ENCODE data around the gene RPL22.
A peak's percentile ranks its signal among the peaks of the same experiment; 100 is the strongest.

The RPL22 gene

DNA sequence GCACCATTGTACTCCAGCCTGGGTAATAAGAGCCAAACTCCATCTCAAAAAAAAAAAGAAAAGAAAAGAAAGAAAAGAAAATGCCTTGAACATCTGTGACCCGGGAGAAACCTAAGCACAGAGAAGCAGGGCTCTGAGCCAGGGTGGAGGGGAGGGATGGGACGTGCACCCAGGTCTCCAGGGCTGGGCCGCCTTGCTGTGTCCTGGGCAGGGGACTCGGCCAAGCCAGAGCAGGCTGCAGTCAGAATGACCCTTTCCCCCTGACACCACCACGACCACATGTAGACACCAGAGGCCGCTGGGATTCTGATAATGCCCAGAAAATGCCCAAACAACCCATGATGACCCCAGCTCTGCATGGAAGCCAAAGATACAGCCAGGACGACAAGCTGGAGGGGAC, 37.1 kb downstream of the RPL22 start:
- no peak overlapping the region for H4K8ac ChIP-seq (ENCODE audit: low read depth, low read length)
- H2BK5ac ChIP-seq (ENCODE audit: low read length) = no peak overlapping the region
- H3K4me3 ChIP-seq (ENCODE audit: low read length) = no peak overlapping the region
- H3K18ac ChIP-seq (ENCODE audit: low read length) = no peak overlapping the region
- H3K4ac ChIP-seq (ENCODE audit: low read depth, low read length) = no peak overlapping the region
- no peaks in the 10 kb centered on the region for H3K79me2 ChIP-seq (ENCODE audit: control insufficient read depth, insufficient read depth, low read length)
- no peak overlapping the region for H2BK120ac ChIP-seq (ENCODE audit: low read depth, low read length)
- no CpG with 5 or more reads among the region's 7 CpGs for WGBS (ENCODE audit: extremely low coverage, insufficient coverage, low lambda C conversion rate)
- H3K9ac ChIP-seq (ENCODE audit: low read length) = no peak overlapping the region
- H3K27ac ChIP-seq (ENCODE audit: low read depth, low read length) = no peak overlapping the region
- no peak overlapping the region for H3K4me2 ChIP-seq (ENCODE audit: low read length)
- no peak overlapping the region for H3K23ac ChIP-seq (ENCODE audit: low read length)
- DNase-seq = no peak
- no peak overlapping the region for H4K5ac ChIP-seq (ENCODE audit: low read length)
- H2AK5ac ChIP-seq (ENCODE audit: low read length) = no peak overlapping the region
- H3K27me3 ChIP-seq (ENCODE audit: insufficient read depth, low read length, poor library complexity) = no peaks in the 10 kb centered on the region
- H3K36me3 ChIP-seq (ENCODE audit: control insufficient read depth, insufficient read depth, low read length) = no peaks in the 10 kb centered on the region
- H3K79me1 ChIP-seq (ENCODE audit: low read length) = no peaks in the 10 kb centered on the region
- no peak overlapping the region for H2BK15ac ChIP-seq (replicated peaks; ENCODE audit: low read depth)
- H3K56ac ChIP-seq (ENCODE audit: low read length) = no peak overlapping the region
- H3K4me1 ChIP-seq (ENCODE audit: control insufficient read depth, low read depth, low read length) = no peaks in the 10 kb centered on the region

DNA sequence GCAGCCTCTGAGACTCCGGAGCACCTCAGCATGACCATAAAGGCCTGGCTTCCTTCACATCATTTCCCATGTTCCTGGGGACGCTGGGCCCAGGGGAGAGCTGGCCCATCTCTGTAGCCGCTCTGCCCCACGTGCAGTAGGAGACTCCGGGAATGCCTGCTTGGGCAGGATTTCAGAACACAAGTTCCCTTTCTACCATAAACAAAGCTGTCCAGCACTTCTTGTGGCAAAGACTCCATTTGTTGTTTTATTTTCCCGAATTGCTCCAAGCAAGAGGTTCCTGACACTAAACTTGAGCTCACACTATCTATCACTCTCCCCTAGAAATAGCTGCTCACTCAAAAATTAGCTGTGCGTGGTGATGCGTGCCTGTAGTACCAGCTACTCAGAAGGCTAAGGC, 41.2 kb downstream of the RPL22 start:
- no peak overlapping the region for H2BK120ac ChIP-seq (ENCODE audit: low read depth, low read length)

DNA sequence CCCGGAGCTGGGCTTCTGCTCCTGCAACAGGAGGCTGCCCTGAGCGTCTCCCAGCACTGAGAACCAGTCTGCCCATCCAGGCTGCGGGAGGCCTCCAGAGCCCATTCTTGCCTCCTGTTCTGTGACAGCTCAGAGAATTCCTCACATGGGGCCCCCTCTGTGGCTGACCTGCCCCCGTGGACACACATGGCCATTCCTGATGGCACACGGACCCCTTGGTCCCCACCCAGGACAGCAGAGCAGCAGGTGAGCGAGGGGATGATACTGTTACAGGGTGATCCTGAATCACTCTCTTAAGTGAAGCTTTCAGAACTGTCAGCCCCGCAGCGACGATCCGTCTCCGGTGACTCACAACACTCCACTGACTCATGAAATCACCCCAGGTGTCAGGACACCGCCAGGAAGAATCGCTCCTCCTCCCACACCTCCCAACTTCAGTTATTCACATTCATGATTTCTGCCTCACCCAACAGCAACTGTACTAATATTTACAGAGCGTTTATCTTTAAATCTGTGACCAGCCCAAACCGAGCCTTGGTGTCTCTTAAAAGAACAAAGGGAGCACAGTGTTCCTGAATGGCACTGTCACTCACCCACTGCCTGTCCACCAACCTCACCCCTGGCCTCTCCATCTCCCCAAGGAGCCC, 41.7 kb downstream of the RPL22 start:
- no peak overlapping the region for H2AK5ac ChIP-seq (ENCODE audit: low read length)
- no peak overlapping the region for H3K56ac ChIP-seq (ENCODE audit: low read length)
- no peaks in the 10 kb centered on the region for H3K79me2 ChIP-seq (ENCODE audit: control insufficient read depth, insufficient read depth, low read length)
- H3K27me3 ChIP-seq (ENCODE audit: insufficient read depth, low read length, poor library complexity) = no peaks in the 10 kb centered on the region
- H3K27ac ChIP-seq (ENCODE audit: low read depth, low read length) = no peak overlapping the region
- H4K5ac ChIP-seq (ENCODE audit: low read length) = no peak overlapping the region
- no peaks in the 10 kb centered on the region for H3K36me3 ChIP-seq (ENCODE audit: control insufficient read depth, insufficient read depth, low read length)
- no peak overlapping the region for H2BK15ac ChIP-seq (replicated peaks; ENCODE audit: low read depth)
- DNase-seq = peak; percentile 79
- H3K18ac ChIP-seq (ENCODE audit: low read length) = no peak overlapping the region
- no peak overlapping the region for H2BK120ac ChIP-seq (ENCODE audit: low read depth, low read length)
- H4K8ac ChIP-seq (ENCODE audit: low read depth, low read length) = no peak overlapping the region
- H3K79me1 ChIP-seq (ENCODE audit: low read length) = no peaks in the 10 kb centered on the region
- no peak overlapping the region for H3K23ac ChIP-seq (ENCODE audit: low read length)
- no peak overlapping the region for H3K9ac ChIP-seq (ENCODE audit: low read length)
- H2BK5ac ChIP-seq (ENCODE audit: low read length) = no peak overlapping the region
- no CpG with 5 or more reads among the region's 15 CpGs for WGBS (ENCODE audit: extremely low coverage, insufficient coverage, low lambda C conversion rate)
- no peaks in the 10 kb centered on the region for H3K4me1 ChIP-seq (ENCODE audit: control insufficient read depth, low read depth, low read length)
- H3K4me2 ChIP-seq (ENCODE audit: low read length) = no peak overlapping the region
- H3K4me3 ChIP-seq (ENCODE audit: low read length) = no peak overlapping the region
- no peak overlapping the region for H3K4ac ChIP-seq (ENCODE audit: low read depth, low read length)

More for the DNA sequence above, 41.2 kb downstream of the RPL22 start:
- no peak overlapping the region for H3K18ac ChIP-seq (ENCODE audit: low read length)
- no peaks in the 10 kb centered on the region for H3K36me3 ChIP-seq (ENCODE audit: control insufficient read depth, insufficient read depth, low read length)
- H2BK15ac ChIP-seq (replicated peaks; ENCODE audit: low read depth) = no peak overlapping the region
- no peak overlapping the region for H2AK5ac ChIP-seq (ENCODE audit: low read length)
- no peak overlapping the region for H4K8ac ChIP-seq (ENCODE audit: low read depth, low read length)
- no peak overlapping the region for H3K27ac ChIP-seq (ENCODE audit: low read depth, low read length)
- no peak overlapping the region for H4K5ac ChIP-seq (ENCODE audit: low read length)
- no peak overlapping the region for H3K23ac ChIP-seq (ENCODE audit: low read length)
- no CpG with 5 or more reads among the region's 8 CpGs for WGBS (ENCODE audit: extremely low coverage, insufficient coverage, low lambda C conversion rate)
- no peaks in the 10 kb centered on the region for H3K79me1 ChIP-seq (ENCODE audit: low read length)
- no peak overlapping the region for H3K4ac ChIP-seq (ENCODE audit: low read depth, low read length)
- H3K9ac ChIP-seq (ENCODE audit: low read length) = no peak overlapping the region
- H3K4me1 ChIP-seq (ENCODE audit: control insufficient read depth, low read depth, low read length) = no peaks in the 10 kb centered on the region
- H3K79me2 ChIP-seq (ENCODE audit: control insufficient read depth, insufficient read depth, low read length) = no peaks in the 10 kb centered on the region
- no peaks in the 10 kb centered on the region for H3K27me3 ChIP-seq (ENCODE audit: insufficient read depth, low read length, poor library complexity)
- no peak overlapping the region for H3K4me3 ChIP-seq (ENCODE audit: low read length)
- H3K56ac ChIP-seq (ENCODE audit: low read length) = no peak overlapping the region
- no peak overlapping the region for H3K4me2 ChIP-seq (ENCODE audit: low read length)
- no peak overlapping the region for H2BK5ac ChIP-seq (ENCODE audit: low read length)
- DNase-seq = no peak

DNA sequence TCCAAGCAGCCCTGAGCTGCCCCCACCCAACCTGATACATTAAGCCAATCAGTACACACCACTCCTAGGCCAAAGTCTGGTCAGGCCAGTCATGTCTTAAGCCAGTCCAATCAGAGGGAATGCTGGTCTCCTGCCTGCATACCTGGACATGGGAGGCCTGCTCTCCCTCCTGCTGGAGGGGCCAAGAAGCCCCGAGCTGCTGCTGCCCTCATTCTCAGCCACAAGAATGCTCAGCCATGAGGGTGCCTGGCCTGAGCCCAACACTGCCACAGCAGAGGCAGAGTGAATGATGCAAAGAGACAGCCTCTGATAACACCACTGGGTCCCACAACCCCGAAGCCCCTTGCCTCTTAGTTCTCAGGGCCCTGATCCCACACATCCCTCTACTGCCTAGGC, 42.3 kb downstream of the RPL22 start:
- Histone ChIP-seq H3K4me3 (ENCODE audit: low read length) (no peak overlapping the region), H2BK5ac (ENCODE audit: low read length) (no peak overlapping the region), H2AK5ac (ENCODE audit: low read length) (no peak overlapping the region), H3K4me1 (ENCODE audit: control insufficient read depth, low read depth, low read length) (no peaks in the 10 kb centered on the region), H2BK120ac (ENCODE audit: low read depth, low read length) (no peak overlapping the region), H3K56ac (ENCODE audit: low read length) (no peak overlapping the region), H3K18ac (ENCODE audit: low read length) (no peak overlapping the region), H3K4ac (ENCODE audit: low read depth, low read length) (no peak overlapping the region), H3K79me2 (ENCODE audit: control insufficient read depth, insufficient read depth, low read length) (no peaks in the 10 kb centered on the region), H4K5ac (ENCODE audit: low read length) (no peak overlapping the region), H3K27ac (ENCODE audit: low read depth, low read length) (no peak overlapping the region), H3K9ac (ENCODE audit: low read length) (no peak overlapping the region), H4K8ac (ENCODE audit: low read depth, low read length) (no peak overlapping the region), H3K4me2 (ENCODE audit: low read length) (no peak overlapping the region), H3K79me1 (ENCODE audit: low read length) (no peaks in the 10 kb centered on the region), H2BK15ac (replicated peaks; ENCODE audit: low read depth) (no peak overlapping the region), H3K27me3 (ENCODE audit: insufficient read depth, low read length, poor library complexity) (no peaks in the 10 kb centered on the region), H3K23ac (ENCODE audit: low read length) (no peak overlapping the region), H3K36me3 (ENCODE audit: control insufficient read depth, insufficient read depth, low read length) (no peaks in the 10 kb centered on the region)
- DNase-seq = no peak
- WGBS (ENCODE audit: extremely low coverage, insufficient coverage, low lambda C conversion rate) = no CpG with 5 or more reads among the region's 2 CpGs

DNA sequence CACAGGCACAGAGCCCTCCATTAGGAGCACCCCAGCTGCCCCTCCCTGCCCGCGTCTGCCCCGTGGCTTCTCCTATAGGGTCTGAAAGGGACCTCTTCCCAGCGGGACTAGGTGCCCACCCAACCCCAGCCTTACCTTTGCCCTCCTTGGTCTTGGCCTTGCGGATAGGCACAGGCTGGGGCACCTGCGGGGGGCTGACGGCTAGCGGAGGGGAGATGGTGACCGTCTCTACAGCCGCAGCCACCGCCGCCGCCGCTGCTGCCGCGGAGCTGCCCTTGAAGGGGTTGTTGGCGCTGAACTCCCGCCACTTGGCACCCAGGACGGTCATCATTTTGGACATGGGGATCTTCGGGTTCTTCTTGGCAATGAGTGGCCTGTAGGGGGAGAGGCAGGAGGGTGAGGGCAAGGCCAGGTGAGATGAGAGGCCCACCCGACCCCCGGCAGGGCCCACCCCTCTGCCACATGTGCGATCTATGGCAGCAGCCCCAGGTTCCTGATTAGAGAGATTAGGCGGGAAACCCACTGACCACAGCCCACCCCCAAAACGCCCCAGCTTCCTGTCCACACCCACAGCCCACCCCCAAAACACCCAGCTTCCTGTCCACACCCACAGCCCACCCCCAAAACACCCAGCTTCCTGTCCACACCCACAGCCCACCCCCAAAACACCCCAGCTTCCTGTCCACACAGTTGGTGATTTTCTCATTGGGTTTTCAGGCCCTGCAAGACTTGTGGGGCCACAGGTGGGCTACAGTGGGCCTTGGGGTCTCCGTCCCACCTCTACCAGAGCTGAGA, 44.7 kb downstream of the RPL22 start:
- Histone ChIP-seq H2BK5ac (ENCODE audit: low read length) (no peak overlapping the region), H3K4me3 (ENCODE audit: low read length) (no peak overlapping the region), H3K4me2 (ENCODE audit: low read length) (no peak overlapping the region), H3K27me3 (ENCODE audit: insufficient read depth, low read length, poor library complexity) (no peaks in the 10 kb centered on the region), H3K36me3 (ENCODE audit: control insufficient read depth, insufficient read depth, low read length) (no peaks in the 10 kb centered on the region), H3K23ac (ENCODE audit: low read length) (no peak overlapping the region), H3K4ac (ENCODE audit: low read depth, low read length) (no peak overlapping the region), H2BK15ac (replicated peaks; ENCODE audit: low read depth) (no peak overlapping the region), H3K56ac (ENCODE audit: low read length) (no peak overlapping the region), H2BK120ac (ENCODE audit: low read depth, low read length) (no peak overlapping the region), H3K18ac (ENCODE audit: low read length) (no peak overlapping the region), H2AK5ac (ENCODE audit: low read length) (no peak overlapping the region), H3K79me1 (ENCODE audit: low read length) (no peaks in the 10 kb centered on the region), H4K5ac (ENCODE audit: low read length) (no peak overlapping the region), H3K4me1 (ENCODE audit: control insufficient read depth, low read depth, low read length) (no peaks in the 10 kb centered on the region), H4K8ac (ENCODE audit: low read depth, low read length) (no peak overlapping the region), H3K79me2 (ENCODE audit: control insufficient read depth, insufficient read depth, low read length) (no peaks in the 10 kb centered on the region), H3K9ac (ENCODE audit: low read length) (no peak overlapping the region), H3K27ac (ENCODE audit: low read depth, low read length) (no peak overlapping the region)
- WGBS (ENCODE audit: extremely low coverage, insufficient coverage, low lambda C conversion rate) = no CpG with 5 or more reads among the region's 26 CpGs
- DNase-seq = no peak
